Adrenal gland (tissue), 12 donors: ENCODE measurements around the gene ANTXR1. TPM values are rescaled to one million over a fixed set of nuclear protein-coding genes. Genes with fewer than 3 reads are reported as not detected.

Experiments
- DNase-seq, 7 donors: peaks; one replicate each; pipeline ENCODE4 v3.0.0-alpha.2; 2019 to 2020
- H3K27ac ChIP-seq, 5 donors: fragments of 200-600 bp; sonication (generic) in 4 of 5; 1 replicate in 3 of 5; 2 replicates in 2 of 5; pipeline versions ENCODE4 v1.5.1 to v1.8.0; 2016 to 2020; ENCODE audit warnings: mild to moderate bottlenecking in 1 of 5
- H3K27me3 ChIP-seq: fragments of 200-600 bp; 2 replicates; pipeline ENCODE4 v1.8.0; 2021
- H3K36me3 ChIP-seq, 2 donors: fragments of 200-600 bp; replicated peaks in 1 of 2; 1 replicate in 1 of 2; 2 replicates in 1 of 2; pipeline versions ENCODE4 v1.5.1 to v1.8.0; 2018 to 2022
- H3K4me1 ChIP-seq, 2 donors: fragments of 200-600 bp; replicated peaks in 1 of 2; 1 replicate in 1 of 2; 2 replicates in 1 of 2; pipeline versions ENCODE4 v1.5.1 to v1.8.0; 2018 to 2021
- H3K4me3 ChIP-seq, 4 donors: fragments of 200-600 bp; sonication (generic) in 3 of 4; one replicate each; pipeline ENCODE4 v1.5.1; 2016 to 2018
- H3K9me3 ChIP-seq, 3 donors: fragments of 200-600 bp; sonication (generic) in 1 of 3; replicated peaks in 1 of 3; 1 replicate in 2 of 3; 2 replicates in 1 of 3; pipeline versions ENCODE4 v1.5.1 to v1.8.0; 2016 to 2021
- POLR2A ChIP-seq, 2 donors: fragments of 450-650 bp; IDR thresholded peaks; one replicate each; pipeline ENCODE4 v1.6.1; 2017; ENCODE audit warnings: antibody characterized with exemption in 2 of 2, mild to moderate bottlenecking in 2 of 2, moderate library complexity in 1 of 2
- WGBS, 4 donors: extraction: QIAGEN DNeasy Blood & Tissue Kit in 2 of 4; methylation state at CpG; one replicate each; pipeline versions ENCODE4 v1.1.5 to v1.1.7; 2013 to 2017; 5-methylcytosine and 5-hydroxymethylcytosine counted together
- intact Hi-C, 2 donors: fragments of 100-400 bp; cut with DNase I; formaldehyde crosslinking; loops; one replicate each; pipeline versions ENCODE4 v1.14.1 to v1.15.0; 2022 to 2023
- polyA plus RNA-seq, 3 donors: library from polyadenylated mRNA; stranded (reverse); fragments of 200-250 nt in 2 of 3; fragments of 350-450 nt in 1 of 3; fragmentation: Illumina TruSeq in 1 of 3; extraction: RNeasy Lipid Tissue Mini Kit (QIAGEN cat#74804) in 1 of 3; gene quantifications; one replicate each; pipeline ENCODE4 v1.2.3, GENCODE V29; 2013 to 2014
- total RNA-seq, 9 donors: library from RNA; depleted of rRNA in 4 of 9; stranded (reverse); fragments of >200 nt in 4 of 9; fragments of 120-200 nt in 1 of 9; fragmentation: NEBNext Ultra II Directional in 1 of 9; extraction: Animal tissue kit (Norgen Biotek cat#: 25700) in 1 of 9; gene quantifications; one replicate each; pipeline versions ENCODE4 v1.1.0 to v1.2.4, GENCODE V29; 2013 to 2023
- TF ChIP-seq, protein P1 (sequence below), 6 experiments: fragments of 450-650 bp in 4 of 6; fragments of 200-600 bp in 2 of 6; sonication (generic) in 1 of 6; IDR thresholded peaks; 1 replicate in 5 of 6; 2 replicates in 1 of 6; pipeline versions ENCODE4 v1.5.1 to v1.8.0; 2016 to 2021; ENCODE audit warnings: antibody characterized with exemption in 6 of 6, mild to moderate bottlenecking in 2 of 6, moderate library complexity in 1 of 6
- donor health status: healthy with polysubstance abuse.
- donor health status: Bipolar disorder and iron deficiency.
- donor health status: DM: yes; HTN: yes; CAD: no.
- donor health status: DM: no; HTN: no; CAD: no.
- donor health status: DM: no; HTN: no; CAD: no.
- donor health status: DM: yes; HTN: yes; CAD: no.

ANTXR1 gene
- total and polyA plus RNA-seq, 12 donors, result 19.0 to 386 (median 119) TPM

DNA sequence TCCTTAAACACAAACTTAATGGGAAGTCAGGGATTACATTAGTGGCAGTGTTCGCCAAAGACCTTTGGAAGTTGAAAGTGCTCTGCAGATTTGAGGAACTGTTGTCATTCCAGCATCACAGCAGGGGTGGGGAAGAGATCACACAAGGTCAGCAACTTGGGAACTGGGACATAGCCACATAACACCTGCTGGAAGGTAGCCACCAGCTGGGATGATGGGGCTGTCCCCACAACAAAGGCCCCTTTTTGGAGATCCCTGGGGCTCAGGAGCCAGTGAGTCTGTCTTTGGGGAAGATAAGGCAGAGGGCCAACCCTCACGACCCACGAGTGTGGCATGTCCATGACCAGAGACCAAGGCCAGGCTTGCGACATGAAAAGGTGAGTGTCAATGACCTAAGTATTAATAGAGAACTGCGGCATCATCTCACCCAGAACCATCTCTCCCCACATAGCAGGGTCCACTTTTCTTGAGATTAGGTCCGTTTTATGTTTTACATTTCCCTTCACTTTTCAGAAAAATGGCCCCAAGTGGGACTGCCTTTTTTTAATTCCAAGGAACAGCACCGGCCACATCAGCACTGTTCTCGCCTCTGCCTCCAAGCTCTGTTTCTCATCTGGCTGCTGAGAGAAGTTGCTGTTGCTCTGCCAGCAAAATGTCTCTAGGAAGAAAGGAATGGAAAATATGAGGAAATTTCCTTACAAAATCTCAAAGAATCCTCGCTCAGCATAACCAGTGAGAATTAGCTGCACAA lies 267.1 kb downstream of the ANTXR1 start:
- no peaks in the 10 kb centered on the region for H3K9me3 ChIP-seq
- TF ChIP-seq, protein P1, sequence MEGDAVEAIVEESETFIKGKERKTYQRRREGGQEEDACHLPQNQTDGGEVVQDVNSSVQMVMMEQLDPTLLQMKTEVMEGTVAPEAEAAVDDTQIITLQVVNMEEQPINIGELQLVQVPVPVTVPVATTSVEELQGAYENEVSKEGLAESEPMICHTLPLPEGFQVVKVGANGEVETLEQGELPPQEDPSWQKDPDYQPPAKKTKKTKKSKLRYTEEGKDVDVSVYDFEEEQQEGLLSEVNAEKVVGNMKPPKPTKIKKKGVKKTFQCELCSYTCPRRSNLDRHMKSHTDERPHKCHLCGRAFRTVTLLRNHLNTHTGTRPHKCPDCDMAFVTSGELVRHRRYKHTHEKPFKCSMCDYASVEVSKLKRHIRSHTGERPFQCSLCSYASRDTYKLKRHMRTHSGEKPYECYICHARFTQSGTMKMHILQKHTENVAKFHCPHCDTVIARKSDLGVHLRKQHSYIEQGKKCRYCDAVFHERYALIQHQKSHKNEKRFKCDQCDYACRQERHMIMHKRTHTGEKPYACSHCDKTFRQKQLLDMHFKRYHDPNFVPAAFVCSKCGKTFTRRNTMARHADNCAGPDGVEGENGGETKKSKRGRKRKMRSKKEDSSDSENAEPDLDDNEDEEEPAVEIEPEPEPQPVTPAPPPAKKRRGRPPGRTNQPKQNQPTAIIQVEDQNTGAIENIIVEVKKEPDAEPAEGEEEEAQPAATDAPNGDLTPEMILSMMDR (IDR thresholded peaks at IDR 0.05), result no peak
- no peak for TF ChIP-seq POLR2A (IDR thresholded peaks at IDR 0.05)
- no peak overlapping the region for H3K27ac ChIP-seq
- no peaks in the 10 kb centered on the region for H3K4me1 ChIP-seq
- WGBS, 4 donors, result 69 to 76% (median 75%) methylated on average over 7 to 9 of the region's 9 CpGs
- H3K27me3 ChIP-seq, result no peaks in the 10 kb centered on the region
- no peak for DNase-seq
- no peak overlapping the region for H3K4me3 ChIP-seq
- intact Hi-C loops, result no loop called here
- no peaks in the 10 kb centered on the region for H3K36me3 ChIP-seq

DNA sequence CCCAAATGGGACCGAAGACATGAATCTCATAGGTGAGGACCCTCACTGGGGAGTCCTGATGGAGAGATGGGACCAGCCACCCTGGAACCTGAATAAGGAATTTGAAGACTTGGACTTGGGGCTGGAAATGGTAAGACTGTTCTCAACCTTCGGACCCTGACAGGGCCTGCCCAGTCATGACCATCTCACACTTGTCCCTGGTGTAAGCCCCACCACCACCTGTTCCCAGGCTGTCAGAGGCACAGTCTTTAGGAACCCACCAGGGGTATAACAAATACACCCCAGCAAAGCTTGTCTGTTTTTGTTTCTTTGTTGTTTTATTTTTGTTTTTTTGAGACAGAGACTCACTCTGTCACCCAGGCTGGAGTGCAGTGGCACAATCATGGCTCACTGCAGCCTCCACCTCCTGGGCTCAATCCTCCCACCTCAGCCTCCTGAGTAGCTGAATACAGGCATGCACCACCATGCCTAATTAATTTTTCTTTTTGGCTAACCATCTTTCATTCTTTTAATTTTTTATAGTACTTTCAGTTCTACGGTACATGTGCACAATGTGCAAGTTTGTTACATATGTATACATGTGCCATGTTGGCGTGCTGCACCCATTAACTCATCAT lies 267.9 kb downstream of the ANTXR1 start:
- no peaks in the 10 kb centered on the region for H3K27me3 ChIP-seq
- 91 to 97% (median 92%) methylated on average over 4 of the region's 4 CpGs for WGBS, 4 donors
- no peaks in the 10 kb centered on the region for H3K4me1 ChIP-seq
- TF ChIP-seq POLR2A (IDR thresholded peaks at IDR 0.05), result no peak
- TF ChIP-seq, protein P1 (IDR thresholded peaks at IDR 0.05), result no peak
- no peak for DNase-seq
- H3K27ac ChIP-seq, result no peak overlapping the region
- intact Hi-C loops, result no loop called here
- H3K4me3 ChIP-seq, result no peak overlapping the region
- H3K36me3 ChIP-seq, result no peaks in the 10 kb centered on the region
- no peaks in the 10 kb centered on the region for H3K9me3 ChIP-seq

DNA sequence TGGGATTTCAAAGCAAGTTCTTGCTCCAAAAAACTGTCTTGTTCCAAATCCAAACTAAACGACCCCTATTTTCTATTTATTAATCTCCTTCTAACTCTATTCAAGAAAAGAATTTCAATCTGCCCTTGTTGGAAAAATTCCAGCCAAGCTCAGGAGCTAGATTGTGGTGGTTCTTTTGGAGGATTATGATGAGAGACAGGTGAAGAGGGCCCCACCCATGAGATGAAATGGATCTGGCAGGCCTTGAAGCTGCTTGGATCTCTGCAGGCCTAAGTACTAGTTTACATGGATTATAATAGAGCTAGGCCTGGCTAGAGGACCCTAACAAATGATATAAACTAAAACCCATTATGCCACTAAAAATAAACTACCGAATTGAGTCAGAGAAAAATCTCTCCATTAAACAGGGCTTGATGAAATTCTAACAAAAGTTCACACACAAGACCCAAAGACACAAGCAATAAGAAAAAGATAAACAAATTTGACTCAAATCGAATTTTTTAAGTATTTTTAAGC lies 272.5 kb downstream of the ANTXR1 start:
- no peaks in the 10 kb centered on the region for H3K36me3 ChIP-seq
- 64 to 70% (median 68%) methylated on average over 3 of the region's 3 CpGs for WGBS, 4 donors
- H3K4me3 ChIP-seq, result no peak overlapping the region
- H3K4me1 ChIP-seq, result no peaks in the 10 kb centered on the region
- H3K9me3 ChIP-seq, result no peaks in the 10 kb centered on the region
- DNase-seq, result no peak
- H3K27ac ChIP-seq, result no peak overlapping the region
- intact Hi-C loops, result no loop called here
- TF ChIP-seq POLR2A (IDR thresholded peaks at IDR 0.05), result no peak
- TF ChIP-seq, protein P1 (IDR thresholded peaks at IDR 0.05), result no peak
- no peaks in the 10 kb centered on the region for H3K27me3 ChIP-seq

DNA sequence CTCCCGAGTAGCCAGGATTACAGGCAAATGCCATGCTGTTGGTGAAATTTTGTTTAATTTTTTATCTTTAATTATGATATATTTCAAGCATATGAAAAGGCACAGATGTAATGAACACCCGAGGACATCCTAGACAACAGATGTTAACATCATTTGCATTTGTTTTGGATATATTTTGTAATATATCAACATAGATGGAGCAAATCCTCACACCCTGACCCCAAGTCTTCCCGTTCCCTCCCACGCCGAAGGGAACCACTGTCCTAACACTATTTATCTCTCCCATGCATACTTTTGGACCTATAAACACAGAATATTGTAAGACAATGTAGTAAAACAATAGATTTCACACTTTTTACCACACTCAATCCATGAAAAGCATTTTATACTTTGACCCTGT lies 274.6 kb downstream of the ANTXR1 start:
- no peak for DNase-seq
- intact Hi-C loops, result no loop called here
- WGBS, 4 donors, result 76 to 91% (median 83%) methylated on average over 5 of the region's 5 CpGs

More for the DNA sequence above, 274.6 kb downstream of the ANTXR1 start:
- Histone ChIP-seq H3K4me3 (no peak overlapping the region), H3K27ac (no peak overlapping the region), H3K36me3 (no peaks in the 10 kb centered on the region), H3K27me3 (no peaks in the 10 kb centered on the region), H3K4me1 (peaks cover 10 to 12% of the 10 kb centered on the region in 2 donors), H3K9me3 (no peaks in the 10 kb centered on the region)
- TF ChIP-seq, protein P1 (IDR thresholded peaks at IDR 0.05), result no peak
